GM21619 (cell line): ENCODE measurements around the gene CENPM.

ENCODE experiments used
- ATAC-seq: cut with Tn5 transposase; IDR thresholded peaks from one replicate; pipeline ENCODE4 v1.9.1; 2021; ENCODE audit not compliant: unreplicated experiment

The CENPM gene

GRCh38 chr22:41900652-41901312, 46.2 kb downstream of the CENPM start:
- ATAC-seq: no peak

DNA sequence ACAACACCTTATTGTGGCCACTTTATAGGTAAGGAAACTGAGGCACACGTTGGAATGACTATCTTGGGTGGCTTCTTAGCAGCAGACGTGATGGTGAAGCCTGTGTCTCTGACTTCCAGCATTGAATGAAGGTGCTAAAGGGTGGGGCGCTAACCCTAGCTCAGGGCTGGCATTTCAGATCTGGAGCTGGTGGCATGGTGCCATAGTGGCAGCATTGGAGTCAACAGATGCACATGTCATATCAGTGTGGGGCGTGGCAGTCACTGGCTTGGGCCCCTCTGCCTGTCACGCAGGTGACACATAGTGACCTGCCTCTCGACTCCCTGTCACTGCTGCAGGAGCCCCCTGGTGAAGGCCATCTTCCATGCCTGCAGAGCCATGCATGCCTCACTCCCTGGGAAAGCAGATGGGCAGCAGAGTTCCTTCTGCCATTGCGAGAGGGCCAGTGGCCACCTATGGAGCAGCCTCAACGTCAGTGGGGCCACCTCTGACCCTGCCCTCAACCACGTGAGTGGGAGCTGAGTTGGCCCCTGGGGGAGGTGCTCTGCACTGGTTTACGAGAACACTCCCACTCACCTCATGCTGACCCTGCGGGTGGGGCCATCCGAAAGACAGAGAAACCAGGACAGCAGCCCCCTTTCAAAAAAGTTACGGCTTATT, 46.8 kb downstream of the CENPM start:
- ATAC-seq: no peak

DNA sequence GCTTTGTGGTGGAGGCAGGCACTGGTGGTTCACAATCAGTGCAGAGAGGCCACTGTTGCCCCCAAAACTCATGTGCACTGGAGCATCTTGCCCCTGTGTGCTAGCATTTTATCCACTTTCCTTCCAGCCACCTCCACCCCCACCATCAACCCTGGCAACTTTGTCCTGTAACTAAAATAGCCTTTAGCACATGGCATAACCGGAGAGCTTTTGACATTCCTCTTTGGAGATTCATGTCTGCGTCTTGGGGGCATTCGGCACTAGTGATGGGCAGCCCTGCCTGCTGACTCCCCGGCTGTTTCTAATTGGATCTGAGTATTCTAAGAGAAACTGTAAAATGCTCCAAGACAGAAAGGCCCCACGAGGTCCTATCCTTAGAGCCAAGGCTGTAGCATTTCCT, 47.8 kb downstream of the CENPM start:
- ATAC-seq: no peak

DNA sequence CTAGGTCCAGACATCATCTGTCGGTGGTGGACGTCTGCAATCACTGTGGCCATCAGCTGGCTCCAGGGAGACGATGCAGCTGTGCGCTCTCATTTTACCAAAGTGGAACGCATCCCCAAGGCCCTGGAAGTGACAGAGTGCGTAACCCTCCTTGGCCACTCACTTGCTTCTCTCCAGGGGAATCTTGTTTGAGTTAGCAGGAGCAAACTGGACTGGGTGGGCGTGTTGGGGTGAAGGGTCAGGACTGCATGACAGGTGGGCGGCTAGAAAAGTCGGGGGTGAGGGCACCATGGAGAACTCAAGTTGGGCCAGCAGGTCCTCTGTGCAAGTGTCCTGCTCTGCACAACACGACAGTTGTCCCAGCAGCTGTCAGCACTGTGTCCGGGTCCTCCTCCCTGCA, 48.3 kb downstream of the CENPM start:
- no peak for ATAC-seq

DNA sequence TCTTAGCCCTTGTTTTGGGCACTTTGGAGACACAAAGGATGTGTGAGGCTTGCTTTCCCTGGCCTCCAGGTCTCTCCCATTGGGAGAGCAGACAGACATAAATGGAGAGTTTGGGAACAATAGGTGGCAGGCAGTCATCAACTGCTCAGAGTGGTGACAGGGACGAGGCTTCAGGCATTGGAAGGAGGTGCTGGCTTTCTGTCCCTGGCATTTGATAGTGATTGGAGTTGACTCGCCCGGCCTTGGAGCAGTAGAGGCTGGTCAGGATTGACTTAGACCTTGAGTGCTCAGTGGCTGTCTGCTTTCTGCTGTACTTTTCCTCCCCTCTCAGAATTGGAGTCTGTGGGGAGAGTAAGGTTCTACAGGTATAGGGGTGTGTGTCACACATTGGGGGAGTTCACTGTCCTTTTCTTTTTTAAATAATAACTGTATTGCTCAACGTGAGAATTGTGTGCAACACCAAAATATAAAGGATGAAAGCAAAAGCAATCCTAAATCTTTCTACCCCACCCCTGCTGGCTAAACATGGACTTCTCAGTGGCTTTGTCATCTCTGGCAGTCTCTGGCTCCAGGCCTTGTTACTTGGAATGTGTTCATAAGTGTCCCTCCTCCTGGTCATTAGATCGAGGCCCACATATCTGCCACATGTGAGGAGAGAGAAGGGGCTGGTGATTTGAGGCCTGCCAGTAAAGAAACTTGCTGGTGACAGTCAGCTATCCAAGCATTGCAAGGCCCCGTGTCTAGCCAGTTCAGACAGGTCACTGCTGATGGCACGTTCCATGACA, 53.2 kb downstream of the CENPM start:
- ATAC-seq: no peak

GRCh38 chr22:41892721-41893120, 54.2 kb downstream of the CENPM start:
- ATAC-seq: no peak

GRCh38 chr22:41891407-41891806, 55.5 kb downstream of the CENPM start:
- no peak for ATAC-seq
